ENCODE measurements around the gene PGC.

GRCh38 chr6:41702771-41703494 is 44.3 kb downstream of the PGC start:
- TF ChIP-seq POLR2AphosphoS5 (IDR thresholded peaks at IDR 0.05) (no peak), CTCF (IDR thresholded peaks at IDR 0.05) (no peak)
